ENCODE data around the gene ACKR3.

The ACKR3 gene

GRCh38 chr2:236545814-236546480 lies 23.7 kb upstream of the ACKR3 start:
- Histone ChIP-seq H3K9ac (ENCODE audit: low read length) (no peak overlapping the region), H3K4me3 (ENCODE audit: low read length) (no peak overlapping the region), H3K79me1 (ENCODE audit: low read length) (no peaks in the 10 kb centered on the region), H4K8ac (ENCODE audit: low read depth, low read length) (no peak overlapping the region), H2BK15ac (replicated peaks; ENCODE audit: low read depth) (no peak overlapping the region), H3K79me2 (ENCODE audit: control insufficient read depth, insufficient read depth, low read length) (no peaks in the 10 kb centered on the region), H3K23ac (ENCODE audit: low read length) (no peak overlapping the region), H2BK120ac (ENCODE audit: low read depth, low read length) (no peak overlapping the region), H3K4me2 (ENCODE audit: low read length) (no peak overlapping the region), H3K4ac (ENCODE audit: low read depth, low read length) (no peak overlapping the region), H3K18ac (ENCODE audit: low read length) (no peak overlapping the region), H3K27ac (ENCODE audit: low read depth, low read length) (no peak overlapping the region), H3K27me3 (ENCODE audit: insufficient read depth, low read length, poor library complexity) (no peaks in the 10 kb centered on the region), H2AK5ac (ENCODE audit: low read length) (no peak overlapping the region), H3K56ac (ENCODE audit: low read length) (no peak overlapping the region), H3K36me3 (ENCODE audit: control insufficient read depth, insufficient read depth, low read length) (no peaks in the 10 kb centered on the region), H3K4me1 (ENCODE audit: control insufficient read depth, low read depth, low read length) (no peaks in the 10 kb centered on the region), H2BK5ac (ENCODE audit: low read length) (no peak overlapping the region), H4K5ac (ENCODE audit: low read length) (no peak overlapping the region)
- no peak for DNase-seq
- no CpG with 5 or more reads among the region's 13 CpGs for WGBS (ENCODE audit: extremely low coverage, insufficient coverage, low lambda C conversion rate)

GRCh38 chr2:236546561-236547002 lies 23.0 kb upstream of the ACKR3 start:
- Histone ChIP-seq H3K27ac (ENCODE audit: low read depth, low read length) (no peak overlapping the region), H3K4ac (ENCODE audit: low read depth, low read length) (no peak overlapping the region), H2BK15ac (replicated peaks; ENCODE audit: low read depth) (no peak overlapping the region), H3K4me2 (ENCODE audit: low read length) (no peak overlapping the region), H2AK5ac (ENCODE audit: low read length) (no peak overlapping the region), H3K23ac (ENCODE audit: low read length) (no peak overlapping the region), H3K79me1 (ENCODE audit: low read length) (no peaks in the 10 kb centered on the region), H3K27me3 (ENCODE audit: insufficient read depth, low read length, poor library complexity) (no peaks in the 10 kb centered on the region), H3K36me3 (ENCODE audit: control insufficient read depth, insufficient read depth, low read length) (no peaks in the 10 kb centered on the region), H2BK120ac (ENCODE audit: low read depth, low read length) (no peak overlapping the region), H3K18ac (ENCODE audit: low read length) (no peak overlapping the region), H3K4me3 (ENCODE audit: low read length) (no peak overlapping the region), H3K4me1 (ENCODE audit: control insufficient read depth, low read depth, low read length) (no peaks in the 10 kb centered on the region), H4K8ac (ENCODE audit: low read depth, low read length) (no peak overlapping the region), H3K9ac (ENCODE audit: low read length) (no peak overlapping the region), H4K5ac (ENCODE audit: low read length) (no peak overlapping the region), H3K56ac (ENCODE audit: low read length) (no peak overlapping the region), H2BK5ac (ENCODE audit: low read length) (no peak overlapping the region), H3K79me2 (ENCODE audit: control insufficient read depth, insufficient read depth, low read length) (no peaks in the 10 kb centered on the region)
- no CpG with 5 or more reads among the region's 7 CpGs for WGBS (ENCODE audit: extremely low coverage, insufficient coverage, low lambda C conversion rate)
- DNase-seq: no peak

GRCh38 chr2:236547725-236548124 lies 21.9 kb upstream of the ACKR3 start:
- Histone ChIP-seq H4K8ac (ENCODE audit: low read depth, low read length) (no peak overlapping the region), H3K79me2 (ENCODE audit: control insufficient read depth, insufficient read depth, low read length) (no peaks in the 10 kb centered on the region), H3K79me1 (ENCODE audit: low read length) (no peaks in the 10 kb centered on the region), H2BK15ac (replicated peaks; ENCODE audit: low read depth) (no peak overlapping the region), H3K9ac (ENCODE audit: low read length) (no peak overlapping the region), H3K4me3 (ENCODE audit: low read length) (no peak overlapping the region), H2BK120ac (ENCODE audit: low read depth, low read length) (no peak overlapping the region), H3K56ac (ENCODE audit: low read length) (no peak overlapping the region), H3K4me1 (ENCODE audit: control insufficient read depth, low read depth, low read length) (no peaks in the 10 kb centered on the region), H3K27ac (ENCODE audit: low read depth, low read length) (no peak overlapping the region), H4K5ac (ENCODE audit: low read length) (no peak overlapping the region), H3K18ac (ENCODE audit: low read length) (no peak overlapping the region), H3K27me3 (ENCODE audit: insufficient read depth, low read length, poor library complexity) (no peaks in the 10 kb centered on the region), H2AK5ac (ENCODE audit: low read length) (no peak overlapping the region), H3K36me3 (ENCODE audit: control insufficient read depth, insufficient read depth, low read length) (no peaks in the 10 kb centered on the region), H3K23ac (ENCODE audit: low read length) (no peak overlapping the region), H3K4me2 (ENCODE audit: low read length) (no peak overlapping the region), H3K4ac (ENCODE audit: low read depth, low read length) (no peak overlapping the region), H2BK5ac (ENCODE audit: low read length) (no peak overlapping the region)
- no peak for DNase-seq
- no CpG with 5 or more reads among the region's 1 CpG for WGBS (ENCODE audit: extremely low coverage, insufficient coverage, low lambda C conversion rate)

GRCh38 chr2:236548179-236548921 lies 21.3 kb upstream of the ACKR3 start:
- Histone ChIP-seq H3K56ac (ENCODE audit: low read length) (no peak overlapping the region), H2BK120ac (ENCODE audit: low read depth, low read length) (no peak overlapping the region), H4K5ac (ENCODE audit: low read length) (no peak overlapping the region), H3K4me1 (ENCODE audit: control insufficient read depth, low read depth, low read length) (no peaks in the 10 kb centered on the region), H3K4me3 (ENCODE audit: low read length) (no peak overlapping the region), H3K18ac (ENCODE audit: low read length) (no peak overlapping the region), H3K27me3 (ENCODE audit: insufficient read depth, low read length, poor library complexity) (no peaks in the 10 kb centered on the region), H3K23ac (ENCODE audit: low read length) (no peak overlapping the region), H3K4me2 (ENCODE audit: low read length) (no peak overlapping the region), H2AK5ac (ENCODE audit: low read length) (no peak overlapping the region), H3K79me2 (ENCODE audit: control insufficient read depth, insufficient read depth, low read length) (no peaks in the 10 kb centered on the region), H2BK15ac (replicated peaks; ENCODE audit: low read depth) (no peak overlapping the region), H3K27ac (ENCODE audit: low read depth, low read length) (no peak overlapping the region), H3K4ac (ENCODE audit: low read depth, low read length) (no peak overlapping the region), H3K79me1 (ENCODE audit: low read length) (no peaks in the 10 kb centered on the region), H3K36me3 (ENCODE audit: control insufficient read depth, insufficient read depth, low read length) (no peaks in the 10 kb centered on the region), H3K9ac (ENCODE audit: low read length) (no peak overlapping the region), H2BK5ac (ENCODE audit: low read length) (no peak overlapping the region), H4K8ac (ENCODE audit: low read depth, low read length) (no peak overlapping the region)
- DNase-seq: no peak
- no CpG with 5 or more reads among the region's 5 CpGs for WGBS (ENCODE audit: extremely low coverage, insufficient coverage, low lambda C conversion rate)

- DNase-seq: peak; percentile 73
Measured at GRCh38 chr2:236549165-236549564, 20.5 kb upstream of the ACKR3 start.

More at GRCh38 chr2:236549165-236549564, 20.5 kb upstream of the ACKR3 start:
- Histone ChIP-seq H3K79me1 (ENCODE audit: low read length) (no peaks in the 10 kb centered on the region), H3K18ac (ENCODE audit: low read length) (no peak overlapping the region), H2BK15ac (replicated peaks; ENCODE audit: low read depth) (no peak overlapping the region), H2BK5ac (ENCODE audit: low read length) (no peak overlapping the region), H2BK120ac (ENCODE audit: low read depth, low read length) (no peak overlapping the region), H3K4me2 (ENCODE audit: low read length) (no peak overlapping the region), H3K4me1 (ENCODE audit: control insufficient read depth, low read depth, low read length) (no peaks in the 10 kb centered on the region), H3K36me3 (ENCODE audit: control insufficient read depth, insufficient read depth, low read length) (no peaks in the 10 kb centered on the region), H2AK5ac (ENCODE audit: low read length) (no peak overlapping the region), H3K27ac (ENCODE audit: low read depth, low read length) (no peak overlapping the region), H3K4ac (ENCODE audit: low read depth, low read length) (no peak overlapping the region), H3K79me2 (ENCODE audit: control insufficient read depth, insufficient read depth, low read length) (no peaks in the 10 kb centered on the region), H3K9ac (ENCODE audit: low read length) (no peak overlapping the region), H4K5ac (ENCODE audit: low read length) (no peak overlapping the region), H3K56ac (ENCODE audit: low read length) (no peak overlapping the region), H3K27me3 (ENCODE audit: insufficient read depth, low read length, poor library complexity) (no peaks in the 10 kb centered on the region), H3K4me3 (ENCODE audit: low read length) (no peak overlapping the region), H4K8ac (ENCODE audit: low read depth, low read length) (no peak overlapping the region), H3K23ac (ENCODE audit: low read length) (no peak overlapping the region)
- WGBS (ENCODE audit: extremely low coverage, insufficient coverage, low lambda C conversion rate): no CpG with 5 or more reads among the region's 4 CpGs
